Activated T-helper 9 cell treated with anti-CD3 and anti-CD28 coated beads, Interleukin-2, amount 50 U/mL, for 16 hours (primary cell): ENCODE measurements around the gene ABHD14A.
A peak's percentile ranks its signal among the peaks of the same experiment; 100 is the strongest.
"Not testable (repeated sequence)": the region's sequence is repeated elsewhere in the genome, so short reads cannot be mapped to it uniquely, and the experiment has no call there.

Source experiments
- DNase-seq: peaks from one replicate; pipeline ENCODE4 v3.0.0-alpha.2; 2020; ENCODE audit warnings: low read depth

ABHD14A gene

DNA sequence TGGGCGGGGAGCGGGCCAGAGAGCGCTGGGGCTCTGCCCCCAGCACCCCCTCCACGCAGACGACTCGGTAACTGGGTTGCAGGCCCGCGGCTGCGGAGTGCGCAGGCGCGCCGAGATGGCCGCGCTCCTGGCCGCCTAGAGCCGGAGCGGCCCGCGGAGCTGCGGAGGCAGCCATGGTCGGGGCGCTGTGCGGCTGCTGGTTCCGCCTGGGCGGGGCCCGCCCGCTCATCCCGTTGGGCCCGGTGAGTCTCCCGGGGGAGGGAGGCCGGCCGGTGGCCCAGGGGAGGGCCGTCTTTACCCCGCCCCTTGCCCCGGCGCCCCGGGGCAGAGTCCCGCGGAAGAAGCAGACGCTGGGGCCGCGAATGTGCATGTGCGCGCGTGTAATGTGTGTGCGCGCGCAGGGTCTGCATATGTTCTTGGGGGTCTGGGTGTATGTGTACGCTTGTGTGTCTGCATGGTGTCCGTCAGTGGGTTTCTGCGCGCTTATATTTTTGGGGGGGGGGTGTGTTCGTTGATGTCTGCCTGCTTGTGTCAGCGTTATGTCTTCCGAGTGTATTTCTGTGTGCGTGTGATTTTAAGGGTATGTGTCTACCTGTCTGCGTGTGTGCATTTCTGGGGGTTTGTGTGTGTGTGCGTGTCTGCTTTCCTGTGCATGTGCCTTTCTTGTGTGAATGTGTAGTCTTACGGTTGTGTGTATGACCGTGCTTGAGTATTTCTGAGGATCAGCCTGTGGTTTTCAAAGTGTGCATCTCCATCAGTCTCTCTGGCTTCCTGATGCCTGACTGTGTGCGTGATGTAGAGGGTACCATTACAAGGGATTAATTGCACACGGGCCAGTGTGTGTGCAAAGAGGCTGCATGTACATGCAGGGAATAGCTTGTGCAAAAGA, at the start of gene ABHD14A:
Gene ABHD14A (plus strand): TSS at position 102 of the 889 bp plus-strand sequence. CDS start 72 bp downstream, at position 174.
- DNase-seq: peak; percentile 64

DNA sequence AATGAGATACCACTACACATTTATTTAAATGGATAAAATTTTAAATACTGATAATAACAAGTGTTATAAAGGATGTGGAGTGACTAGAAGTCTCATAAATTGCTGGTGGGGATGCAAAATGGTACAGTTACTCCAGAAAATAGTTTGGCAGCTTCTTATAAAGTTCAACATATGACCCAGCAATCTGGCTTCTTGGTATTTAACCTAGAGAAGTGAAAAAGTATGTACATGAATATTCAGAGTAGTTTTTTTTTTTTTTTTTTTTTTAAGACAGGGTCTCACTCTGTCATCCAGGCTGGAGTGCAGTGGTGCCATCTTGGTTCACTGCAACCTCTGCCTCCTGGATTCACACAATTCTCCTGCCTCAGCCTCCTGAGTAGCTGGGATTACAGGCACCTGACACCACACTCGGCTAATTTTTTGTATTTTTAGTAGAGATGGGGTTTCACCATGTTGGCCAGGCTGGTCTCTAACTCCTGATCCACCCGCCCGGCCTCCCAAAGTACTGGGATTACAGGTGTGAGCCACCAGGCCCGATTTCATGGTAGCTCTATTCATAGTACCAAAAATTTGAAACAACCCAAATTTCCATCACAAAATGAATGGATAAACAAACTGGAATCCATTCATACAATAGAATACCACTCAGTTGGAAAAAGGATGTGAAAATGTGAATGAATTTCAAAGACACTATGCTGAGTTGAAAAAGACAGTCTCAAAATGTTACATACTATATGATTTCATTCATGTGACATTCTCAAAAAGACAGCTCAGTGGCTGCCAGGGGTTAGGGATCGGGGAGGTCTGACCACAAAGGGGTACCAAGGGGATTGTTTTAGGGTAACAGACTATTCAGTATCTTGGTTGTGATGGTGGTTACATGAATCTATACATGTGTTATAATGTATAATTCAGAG, 47.5 kb upstream of the ABHD14A start:
- DNase-seq: no peak

DNA sequence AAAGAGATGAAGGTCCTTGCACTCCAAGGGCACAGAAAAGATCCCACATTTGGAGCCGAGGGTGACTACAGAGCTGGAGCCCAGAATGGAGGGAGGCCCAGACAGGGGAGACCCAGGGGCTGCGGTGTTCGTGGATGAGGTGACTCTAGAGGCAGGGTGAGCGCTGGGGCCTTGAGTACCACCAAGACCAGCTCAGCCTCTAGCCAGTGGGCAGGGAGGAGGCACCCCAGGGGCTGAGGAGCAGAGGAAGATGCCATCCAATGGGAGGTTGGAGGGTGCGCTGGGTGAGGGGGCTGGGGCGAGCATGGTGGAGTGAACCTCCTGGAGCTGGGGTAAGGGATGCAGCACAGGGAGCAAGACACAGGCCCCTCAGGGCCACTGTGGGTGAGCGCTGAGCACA, 46.4 kb upstream of the ABHD14A start:
- DNase-seq: no peak

DNA sequence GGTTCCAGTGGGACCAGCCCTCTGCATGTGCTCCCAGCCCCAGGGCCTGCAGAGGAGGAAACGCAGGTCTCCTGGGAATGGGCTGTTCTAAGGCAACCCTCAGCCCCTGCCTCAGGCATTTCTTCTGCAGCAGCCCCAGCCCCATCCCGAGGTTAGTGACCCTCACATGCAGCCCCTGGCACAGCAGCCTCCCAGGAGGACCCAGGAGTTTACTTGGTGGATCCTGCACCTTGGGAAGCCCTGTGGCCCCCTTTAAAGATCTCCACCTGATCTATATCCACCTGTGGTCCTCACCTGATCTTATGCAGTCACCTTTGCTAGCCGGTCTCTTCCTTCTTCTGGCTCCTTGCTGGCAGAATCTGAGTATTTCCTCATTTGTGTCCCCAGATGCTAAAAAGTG, 45.9 kb upstream of the ABHD14A start:
- not testable (repeated sequence) for DNase-seq

DNA sequence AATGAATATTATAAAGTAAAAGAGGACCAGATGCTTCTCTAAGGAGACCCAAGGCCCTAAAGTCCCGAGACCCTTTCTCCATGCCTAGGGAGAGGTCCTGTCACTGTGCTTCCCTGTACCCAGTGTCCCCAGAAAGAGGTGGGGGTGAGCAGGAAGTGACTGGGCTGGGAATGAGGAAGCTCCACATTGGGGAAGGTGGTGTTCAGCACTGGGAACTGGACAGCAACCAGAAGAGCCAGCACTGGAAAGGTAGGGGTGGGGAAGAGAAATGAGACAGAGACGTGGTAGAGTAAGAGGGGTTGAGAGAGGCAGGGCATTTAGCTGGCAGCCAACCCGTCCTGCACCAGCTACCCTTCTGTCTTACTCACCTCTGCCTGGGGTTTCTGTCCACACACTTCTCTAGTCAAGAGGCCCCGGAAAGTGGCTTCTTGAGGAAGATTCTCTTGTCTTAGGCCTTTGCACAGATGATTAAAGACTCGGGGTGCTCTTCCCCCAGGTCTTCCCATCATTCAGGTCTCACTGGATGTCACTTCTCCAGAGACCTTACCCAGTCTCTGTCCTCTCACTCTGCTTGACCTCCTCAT, 45.4 kb upstream of the ABHD14A start:
- DNase-seq: no peak

DNA sequence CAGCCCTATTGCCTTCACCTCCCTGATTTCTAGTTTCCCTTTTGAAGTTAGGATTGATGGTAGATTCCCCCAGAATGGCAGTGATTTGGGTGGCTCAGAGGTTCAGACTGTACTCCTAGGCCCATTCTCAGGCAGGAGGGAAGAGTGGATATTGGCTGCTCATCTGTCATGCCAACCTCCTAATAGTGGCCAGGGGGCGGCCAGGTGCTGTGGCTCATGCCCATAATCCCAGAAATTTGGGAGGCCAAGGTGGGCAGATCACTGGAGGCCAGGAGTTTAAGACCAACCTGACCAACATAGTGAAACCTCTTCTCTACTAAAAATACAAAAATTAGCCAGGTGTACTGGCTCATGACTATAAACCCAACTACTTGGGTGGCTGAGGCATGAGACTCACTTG, 44.4 kb upstream of the ABHD14A start:
- no peak for DNase-seq

DNA sequence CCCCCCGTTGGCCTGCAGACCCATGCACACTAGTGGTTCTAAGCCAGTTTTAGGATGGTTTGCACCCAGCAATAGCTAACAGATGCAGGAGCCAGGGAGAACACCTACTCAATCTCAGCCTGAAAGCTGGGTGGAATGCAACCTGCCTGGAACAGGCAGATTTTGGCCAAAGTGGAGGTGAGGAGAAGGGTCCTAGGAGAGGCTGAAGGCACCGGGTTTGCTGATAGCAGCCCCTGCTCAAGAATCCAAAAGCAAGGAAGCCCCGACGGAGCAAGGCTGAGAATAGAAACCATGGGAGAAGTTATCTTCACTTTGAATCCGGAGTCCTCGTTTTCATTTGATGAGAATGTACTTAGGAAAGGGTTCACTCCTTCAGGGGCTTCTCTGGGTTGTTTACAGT, 43.1 kb upstream of the ABHD14A start:
- no peak for DNase-seq

DNA sequence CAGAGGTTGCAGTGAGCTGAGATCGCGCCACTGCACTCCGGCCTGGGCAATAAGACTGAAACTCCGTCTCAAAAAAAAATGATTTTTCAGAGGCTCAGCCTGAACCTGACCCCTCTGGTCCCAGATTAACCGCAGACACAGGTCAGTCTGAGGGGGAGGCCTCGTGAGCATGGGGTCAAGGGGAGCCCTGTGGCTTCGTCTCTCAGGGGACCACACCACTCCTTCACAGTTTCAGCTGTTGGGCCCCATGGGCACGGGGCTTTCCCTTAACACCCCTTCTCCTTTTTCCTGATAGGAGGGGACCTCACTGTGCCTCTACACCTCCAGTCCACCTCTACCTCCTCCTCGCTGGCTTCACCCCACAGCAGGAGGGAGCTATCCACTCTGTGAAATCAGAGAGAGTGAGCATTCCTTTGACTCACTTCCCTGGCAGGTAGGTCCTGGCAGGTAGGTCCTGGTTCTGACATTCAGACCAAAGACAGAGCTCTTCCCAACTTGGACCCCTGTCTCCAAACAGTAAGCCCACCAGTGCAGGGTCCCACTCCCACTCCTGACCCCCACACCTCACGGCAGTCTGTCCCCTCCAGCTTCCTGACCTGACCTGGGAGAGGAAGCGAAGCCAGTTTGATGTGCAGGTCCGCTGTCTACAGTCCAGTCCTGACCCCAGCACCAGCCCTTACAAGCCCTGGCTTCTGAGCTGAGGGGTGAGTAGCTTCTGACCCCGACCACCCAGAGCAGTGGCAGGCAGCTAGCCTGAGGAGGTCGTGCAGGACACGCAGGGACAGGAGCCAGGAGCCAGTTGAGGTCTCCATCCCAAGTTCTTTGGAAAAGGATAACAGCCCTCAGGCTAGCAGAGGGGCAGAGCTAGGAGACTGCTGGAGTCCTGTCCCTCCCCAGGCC, 42.1 kb upstream of the ABHD14A start:
- DNase-seq: no peak

DNA sequence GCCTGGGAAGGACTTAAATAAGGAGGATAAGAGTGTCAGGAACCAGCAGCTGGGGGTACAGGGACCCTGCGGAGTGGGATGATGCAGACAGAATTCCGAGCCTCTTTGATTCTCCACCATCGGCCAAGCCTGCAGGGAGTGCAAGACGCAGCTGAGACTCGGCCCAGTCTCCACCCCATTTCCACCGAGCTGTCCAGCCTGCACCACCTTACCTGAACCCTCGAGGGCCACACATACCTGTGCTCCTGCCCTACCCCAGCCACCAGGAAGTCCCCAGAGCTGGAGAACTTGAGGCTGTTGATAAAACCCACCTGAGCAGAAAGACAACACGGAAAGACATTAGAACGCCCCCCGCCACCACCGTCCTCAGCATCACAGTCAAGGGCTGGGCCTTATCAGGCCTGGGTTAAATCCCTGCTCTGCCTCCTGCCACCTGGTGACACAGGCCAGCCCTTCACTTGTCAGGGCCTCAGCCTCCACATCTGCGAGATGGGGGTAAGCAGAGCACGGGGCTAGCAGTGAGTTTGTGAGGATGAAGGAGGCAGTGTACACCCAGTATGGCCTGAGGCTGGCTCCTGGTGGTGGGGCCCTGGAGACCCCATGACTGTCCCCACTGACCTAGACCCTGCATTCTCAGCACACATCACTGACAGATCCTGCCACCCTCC, 41.3 kb upstream of the ABHD14A start:
- DNase-seq: no peak

DNA sequence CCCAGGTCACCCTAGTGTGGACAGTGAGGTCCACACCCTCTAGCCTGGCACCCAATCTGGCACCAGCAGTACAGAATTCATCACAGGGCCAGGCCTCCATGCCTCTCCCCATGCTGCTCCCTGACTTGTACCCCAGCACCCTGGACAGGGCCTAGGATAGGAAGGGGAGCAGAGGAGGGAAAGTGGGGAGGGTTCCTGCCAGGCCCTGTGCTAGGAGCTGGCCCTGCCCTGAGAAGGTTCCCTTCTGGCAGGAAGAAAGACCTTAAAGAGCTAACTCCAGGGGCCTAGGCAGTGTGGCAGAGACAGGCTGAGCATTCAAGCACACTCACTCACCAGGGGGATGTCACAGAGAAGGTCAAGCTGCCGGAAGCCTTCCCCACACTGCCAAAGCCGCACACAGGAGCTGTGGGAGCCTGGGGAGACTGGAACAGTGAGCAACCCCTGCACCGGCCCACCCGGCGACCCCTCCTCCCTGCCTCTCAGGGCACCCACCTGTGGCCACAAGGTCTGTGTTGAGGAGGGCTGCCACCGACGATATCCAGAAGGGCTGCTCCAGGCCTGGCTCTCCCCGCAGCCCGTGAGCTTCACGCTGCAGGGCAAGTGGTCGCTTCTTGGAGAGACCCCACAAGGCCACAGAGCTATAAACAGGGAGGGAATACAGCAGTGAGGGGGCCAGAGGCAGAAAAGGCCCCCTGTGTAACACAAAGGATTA, 40.6 kb upstream of the ABHD14A start:
- DNase-seq: no peak

DNA sequence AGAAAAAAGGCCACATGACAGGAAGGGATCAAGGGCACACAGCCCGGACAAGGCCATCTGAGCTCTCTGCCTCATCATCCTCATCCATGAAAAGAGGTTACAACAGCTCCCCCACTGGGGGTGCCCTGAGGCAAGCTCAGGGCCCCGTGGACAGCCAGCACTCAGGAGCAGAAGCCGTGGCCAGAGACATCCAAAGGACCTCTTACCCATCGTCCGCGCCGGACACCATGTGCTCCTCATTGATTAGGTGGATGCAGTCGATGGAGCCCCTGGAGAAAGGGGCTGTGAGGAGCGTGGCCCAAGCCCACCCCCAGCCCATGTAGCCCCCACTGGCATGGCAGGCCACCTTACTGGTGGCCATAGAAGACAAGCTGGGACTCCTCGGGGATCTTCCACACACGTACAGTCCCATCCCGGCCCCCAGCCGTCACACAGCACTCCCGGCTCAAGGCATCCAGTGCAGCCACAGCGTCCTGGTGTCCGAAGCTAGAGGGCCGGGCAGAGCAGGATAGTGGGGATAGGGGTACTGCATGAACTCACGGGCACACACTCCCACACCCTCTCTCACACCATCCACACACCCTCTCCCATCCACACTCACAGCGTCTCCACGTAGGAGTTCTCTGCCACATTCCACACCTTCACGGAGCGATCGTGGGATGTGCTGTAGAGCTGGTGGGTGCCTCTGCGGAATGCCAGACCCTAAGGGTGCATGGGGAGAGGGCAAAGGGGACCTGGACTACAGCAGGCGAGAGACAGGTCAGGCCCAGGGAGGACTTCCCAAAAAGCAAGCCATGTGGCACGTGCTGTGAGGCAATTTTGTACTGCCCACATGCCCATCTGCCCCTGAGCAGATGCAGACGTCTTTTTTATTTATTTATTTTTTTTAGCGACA, 39.6 kb upstream of the ABHD14A start:
- DNase-seq: no peak

DNA sequence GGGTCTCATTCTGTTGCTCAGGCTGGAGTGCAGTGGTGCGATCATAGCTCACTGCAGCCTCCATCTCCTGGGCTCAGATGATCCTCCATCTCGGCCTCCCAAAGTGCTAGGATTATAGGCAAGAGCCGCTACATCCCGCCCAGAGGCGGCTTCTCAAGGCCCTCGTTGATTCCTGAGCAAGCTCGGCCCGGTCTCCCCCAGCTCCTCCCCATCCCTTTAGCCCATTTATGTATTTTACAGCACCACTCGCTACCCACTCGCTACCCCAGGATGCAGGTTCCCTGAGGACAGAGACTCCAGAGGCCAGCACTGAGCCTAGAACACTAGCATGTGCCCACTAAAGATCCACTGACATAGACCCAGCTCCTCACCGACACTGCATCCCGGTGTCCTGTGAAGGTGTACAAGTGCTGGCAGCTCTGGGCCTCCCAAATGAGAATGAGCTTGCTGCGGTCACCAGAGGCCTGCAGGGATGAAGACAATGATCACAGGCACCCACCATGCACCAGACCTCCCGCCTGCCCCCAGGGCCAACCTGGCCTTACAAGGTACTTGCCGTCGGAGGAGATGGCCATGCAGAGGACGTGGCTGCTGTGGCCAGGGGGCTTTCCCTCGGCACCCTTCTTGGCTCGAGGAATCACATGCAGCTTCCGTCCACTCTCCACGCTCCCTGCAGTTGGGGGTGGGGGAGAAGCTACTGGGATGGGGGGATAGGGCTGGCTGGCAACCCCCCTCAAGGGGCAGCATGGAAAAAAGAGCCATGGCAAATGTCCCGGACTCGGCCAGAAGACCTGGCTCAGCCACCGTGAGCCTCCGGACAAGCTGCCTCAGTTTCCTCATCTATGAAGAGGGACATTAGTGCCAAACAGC, 38.7 kb upstream of the ABHD14A start:
- no peak for DNase-seq

DNA sequence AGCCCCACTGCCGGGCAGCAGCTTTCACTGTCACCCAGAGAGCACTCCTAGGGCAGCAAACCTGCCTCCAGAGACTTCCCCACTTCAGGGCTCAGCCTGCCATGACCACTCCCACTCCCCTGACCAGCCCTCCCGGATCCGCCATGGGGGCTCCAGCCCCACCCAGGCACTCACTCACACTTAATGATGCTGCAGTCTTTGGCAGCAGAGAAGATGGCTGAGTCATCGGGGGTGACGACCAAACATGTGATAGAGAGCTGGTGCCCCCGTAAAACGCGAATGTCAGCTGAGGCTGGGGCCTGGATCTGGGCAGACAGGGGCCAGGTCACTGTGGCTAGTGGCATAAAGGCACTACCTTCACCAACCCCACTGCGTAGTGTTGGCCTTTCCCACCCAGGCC, 37.9 kb upstream of the ABHD14A start:
- DNase-seq: no peak

DNA sequence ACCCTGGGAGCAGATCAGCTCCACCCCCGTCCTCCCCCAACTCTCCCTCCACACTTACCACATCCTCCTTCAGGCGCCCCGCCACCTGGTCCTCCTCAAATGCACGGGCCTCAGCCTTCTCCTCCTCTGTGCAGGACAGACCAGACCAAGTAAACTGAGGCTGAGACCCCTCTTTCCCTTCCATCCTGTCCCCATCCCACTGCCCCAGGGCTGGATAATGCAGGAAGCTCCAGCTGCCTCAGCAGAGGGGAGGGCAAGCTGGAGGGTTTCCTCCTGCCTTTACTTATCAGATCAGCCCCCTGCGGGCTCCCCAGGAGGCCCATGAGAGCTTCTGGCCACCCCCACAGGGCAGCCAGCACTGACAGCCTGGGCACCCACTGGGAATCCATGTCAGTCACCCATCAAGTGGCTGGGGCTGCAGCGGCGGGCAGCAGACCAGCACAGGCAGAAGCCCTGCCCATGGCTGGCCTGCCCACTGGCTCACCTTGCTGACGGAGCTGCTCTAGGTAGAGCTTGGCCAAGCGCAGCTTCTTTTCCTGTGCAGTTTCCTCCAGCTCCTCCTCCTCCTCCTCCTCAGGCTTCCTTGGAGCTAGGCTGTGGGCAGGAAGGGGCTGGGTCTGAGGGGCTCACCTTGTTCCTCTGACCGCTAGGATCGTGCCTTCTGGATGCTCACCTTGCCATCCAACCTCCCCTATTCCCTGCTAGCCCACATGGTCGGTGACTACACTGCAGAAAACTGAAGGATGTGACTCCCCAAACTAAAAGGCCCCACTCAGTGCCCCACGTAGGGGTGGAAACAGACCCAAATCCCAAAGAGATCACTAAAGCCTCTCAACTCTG, 37.0 kb upstream of the ABHD14A start:
- no peak for DNase-seq

DNA sequence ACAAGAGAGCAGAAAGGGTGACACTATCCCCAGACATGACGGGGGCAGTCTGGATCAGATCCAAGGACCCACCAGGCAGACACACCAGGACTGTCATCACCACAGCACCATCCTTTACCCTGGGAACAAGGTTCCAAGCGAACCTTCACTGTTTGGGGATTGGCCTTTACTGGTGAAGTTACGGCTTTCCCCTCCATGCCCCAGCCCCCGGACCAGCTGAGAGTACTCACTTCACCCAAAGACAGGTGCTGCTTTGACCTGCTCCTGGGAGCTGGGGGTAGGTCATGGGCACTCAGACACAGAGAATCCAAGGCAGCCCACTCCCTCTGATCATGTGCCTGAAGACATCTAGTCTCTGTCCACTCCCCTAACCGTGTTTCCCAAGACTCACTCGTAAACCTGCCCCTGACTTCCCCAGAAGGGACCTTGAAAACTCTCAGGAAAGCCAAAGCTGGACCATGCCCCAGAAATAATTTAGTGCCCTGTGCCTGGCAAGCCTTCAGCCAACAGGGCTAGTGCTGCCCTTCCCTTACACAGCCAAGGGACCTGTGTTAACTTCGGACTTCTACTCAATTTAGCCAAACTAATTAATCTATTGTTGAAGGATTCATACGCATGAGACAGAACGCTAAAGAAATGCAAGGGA, 36.0 kb upstream of the ABHD14A start:
- no peak for DNase-seq

DNA sequence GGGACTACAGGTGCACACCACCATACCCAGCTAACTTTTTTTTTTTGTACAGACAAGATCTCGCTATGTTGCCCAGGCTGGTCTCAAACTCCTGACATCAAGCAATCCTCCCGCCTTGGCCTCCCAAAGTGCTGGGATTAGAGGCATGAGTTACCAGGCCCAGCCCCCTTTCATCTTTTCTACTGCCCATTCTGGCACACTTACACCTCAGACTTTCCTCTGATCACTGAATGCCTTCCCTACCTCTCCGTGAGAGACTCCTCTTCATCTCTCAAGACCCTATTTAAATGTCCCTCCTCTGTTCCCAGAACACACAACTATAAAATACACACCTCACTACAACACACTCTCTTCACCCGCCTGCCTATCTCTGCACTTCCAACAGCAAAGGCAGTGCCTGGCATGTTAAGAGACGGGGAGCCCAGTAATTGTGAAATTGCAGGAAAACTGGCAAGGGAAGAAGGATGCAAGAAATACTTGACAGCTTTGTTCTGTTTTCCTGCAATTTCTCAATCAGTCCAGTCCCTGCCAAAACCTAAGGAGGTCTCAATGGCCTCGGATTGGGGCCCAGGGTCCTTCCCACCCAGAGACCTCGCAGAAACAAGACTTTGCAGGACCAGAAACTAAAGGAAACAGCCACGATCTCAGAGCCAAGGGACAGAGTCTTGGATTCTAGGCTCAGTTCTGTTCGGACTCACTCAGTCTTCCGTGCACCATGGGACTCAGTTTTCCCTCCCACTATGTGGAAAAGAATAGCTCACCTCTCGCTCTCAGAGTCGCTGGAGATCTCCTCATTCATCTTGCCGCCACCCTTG, 34.0 kb upstream of the ABHD14A start:
- no peak for DNase-seq
